GM19043 (cell line): ENCODE data around the gene LGMN.
A peak's percentile ranks its signal among the peaks of the same experiment; 100 is the strongest.
"Not testable (repeated sequence)": the region's sequence is repeated elsewhere in the genome, so short reads cannot be mapped to it uniquely, and the experiment has no call there.

Experiments used
- ATAC-seq: cut with Tn5 transposase; IDR thresholded peaks from one replicate; pipeline ENCODE4 v1.9.1; 2021; ENCODE audit warnings: low read depth; ENCODE audit not compliant: unreplicated experiment

Gene LGMN

DNA sequence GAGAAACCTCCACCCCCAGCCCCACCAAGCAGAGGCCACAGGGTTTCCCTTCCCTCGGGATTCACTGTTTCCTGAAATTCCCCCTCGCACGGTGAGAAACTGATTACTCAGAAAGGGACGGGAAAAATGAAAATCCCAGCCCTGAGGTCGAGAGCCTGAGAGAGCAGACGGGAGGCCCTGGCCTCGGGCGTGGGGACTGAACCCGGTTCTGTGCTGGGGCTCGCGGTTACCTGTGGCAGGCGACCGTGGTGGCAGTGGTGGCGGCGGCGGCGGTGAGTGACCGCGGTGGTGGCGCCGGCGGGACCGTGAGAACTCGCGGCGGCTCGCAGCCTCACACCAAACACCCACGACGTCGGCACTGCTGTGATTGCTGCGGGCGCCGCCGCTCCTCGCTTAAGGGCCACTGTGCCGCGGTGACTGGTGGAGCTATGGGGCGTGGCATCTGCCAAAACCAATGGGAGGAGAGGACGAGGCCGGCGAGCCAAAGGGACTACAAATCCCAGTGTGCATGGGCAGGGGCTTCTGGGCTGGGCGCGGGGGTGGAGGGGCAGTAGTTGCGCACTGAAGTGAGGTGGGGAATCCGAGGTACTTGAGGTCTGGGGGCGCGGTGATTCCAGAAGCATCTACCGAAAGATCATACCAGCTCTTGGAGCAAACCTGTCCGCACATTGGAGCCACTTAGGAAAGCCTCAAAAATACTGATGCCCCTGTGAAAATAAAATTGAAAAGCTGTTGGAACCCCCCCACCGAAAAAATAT, at the start of gene LGMN:
Gene LGMN (minus strand): TSS at position 369 of the 758 bp plus-strand sequence. CDS start 15,841 bp downstream, outside the sequence.
- ATAC-seq = peak; percentile 77

DNA sequence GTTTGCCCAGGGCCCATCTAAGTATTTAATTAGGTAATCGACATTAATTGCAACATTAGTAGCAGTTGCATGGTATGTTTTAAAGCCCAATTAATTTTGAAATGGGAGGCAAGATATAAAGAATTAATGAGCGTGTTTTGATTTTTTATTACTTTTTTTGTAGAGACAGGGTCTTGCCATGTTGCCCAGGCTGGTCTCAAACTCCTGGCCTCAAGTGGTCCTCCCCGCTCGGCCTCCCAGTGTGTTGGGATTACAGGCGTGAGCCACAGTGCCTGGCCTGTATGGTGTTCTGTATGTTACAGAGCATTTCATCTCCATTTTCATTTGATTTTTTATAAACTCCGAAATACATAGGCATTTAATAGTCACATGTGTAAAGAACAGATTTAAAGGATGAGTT, 46.5 kb upstream of the LGMN start:
- ATAC-seq = no peak

DNA sequence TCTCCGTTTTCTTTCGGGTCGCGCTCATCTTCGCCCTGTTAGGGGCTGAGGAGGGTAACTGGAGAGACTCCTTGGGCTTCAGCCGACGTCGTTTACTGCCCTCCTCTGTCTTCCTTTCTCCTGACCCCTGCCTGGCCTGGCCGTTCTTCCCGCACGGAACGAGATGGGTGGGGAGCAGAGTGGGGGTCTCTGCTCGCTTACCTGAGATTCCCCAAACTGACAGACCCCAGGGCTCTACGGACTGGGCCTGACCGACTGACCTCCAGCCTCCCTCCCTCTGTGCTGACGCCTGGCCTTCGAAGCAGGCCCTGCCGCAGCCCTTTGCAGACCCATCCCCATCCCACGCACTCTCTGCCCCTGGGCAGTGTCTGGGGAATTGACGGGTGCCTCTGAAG, 46.1 kb upstream of the LGMN start:
- ATAC-seq = no peak

DNA sequence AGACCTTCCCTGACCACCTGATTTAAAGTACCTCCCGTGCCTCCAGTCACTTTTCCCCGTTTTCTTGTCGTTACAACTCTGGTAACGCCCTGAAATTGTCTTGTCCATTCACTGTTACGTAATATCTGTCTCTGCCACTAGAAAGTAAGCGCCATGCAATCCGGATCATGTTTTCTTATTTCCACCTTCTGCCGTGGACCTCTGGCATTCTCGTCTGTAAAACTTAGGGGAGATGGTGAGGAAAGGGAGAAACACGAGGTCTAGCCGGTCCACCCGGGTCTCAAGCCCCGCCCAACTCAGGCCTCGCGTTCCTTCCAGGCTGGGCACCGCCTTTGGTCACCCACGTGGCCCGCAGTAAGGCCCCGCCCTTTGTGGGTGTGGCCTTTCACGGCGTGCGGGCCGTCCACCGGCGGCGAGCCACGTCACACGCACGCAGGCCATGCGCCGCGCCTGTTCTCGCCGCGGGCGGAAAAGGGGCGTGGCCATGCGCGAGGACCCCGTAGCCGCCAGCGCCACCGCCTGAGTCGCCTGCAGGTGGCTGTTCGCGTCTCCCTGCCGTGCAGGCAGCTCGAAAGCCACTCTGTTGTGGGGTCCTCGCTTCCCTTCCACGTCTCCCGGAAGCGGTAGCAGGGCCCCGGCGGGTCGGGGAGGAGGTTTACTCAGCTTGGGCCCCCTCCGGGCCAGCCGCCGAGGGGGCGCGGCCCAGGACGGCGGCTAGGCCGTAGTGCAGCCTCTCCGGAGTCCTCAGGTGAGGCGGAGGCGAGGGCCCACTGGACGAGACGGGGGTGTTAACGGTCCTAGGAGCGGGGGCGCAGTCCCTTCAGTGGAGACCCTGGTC, 45.5 kb upstream of the LGMN start, which contains the start of gene GOLGA5:
Gene GOLGA5 (plus strand): TSS at position 597 of the 838 bp plus-strand sequence. CDS start 3,133 bp downstream, outside the sequence.
- peak; percentile 98 for ATAC-seq

DNA sequence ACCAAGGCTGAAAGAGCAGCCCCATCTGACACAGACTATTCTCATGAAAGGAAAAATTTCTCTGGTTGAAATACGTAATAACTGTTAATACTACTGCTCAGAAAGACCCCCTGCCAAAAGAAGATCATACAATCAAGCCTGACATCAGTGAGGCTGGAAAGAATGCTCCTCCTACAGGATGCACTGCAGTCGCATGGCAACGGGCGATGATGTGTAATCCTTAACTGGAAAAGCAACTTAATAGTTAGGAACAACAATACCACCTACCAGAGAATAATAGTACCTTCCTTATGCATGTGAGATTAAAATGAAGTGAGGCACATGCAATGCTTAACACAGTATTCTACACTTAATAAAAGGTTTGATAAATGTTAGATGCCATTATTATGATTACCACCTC, 44.5 kb upstream of the LGMN start:
- ATAC-seq = no peak

DNA sequence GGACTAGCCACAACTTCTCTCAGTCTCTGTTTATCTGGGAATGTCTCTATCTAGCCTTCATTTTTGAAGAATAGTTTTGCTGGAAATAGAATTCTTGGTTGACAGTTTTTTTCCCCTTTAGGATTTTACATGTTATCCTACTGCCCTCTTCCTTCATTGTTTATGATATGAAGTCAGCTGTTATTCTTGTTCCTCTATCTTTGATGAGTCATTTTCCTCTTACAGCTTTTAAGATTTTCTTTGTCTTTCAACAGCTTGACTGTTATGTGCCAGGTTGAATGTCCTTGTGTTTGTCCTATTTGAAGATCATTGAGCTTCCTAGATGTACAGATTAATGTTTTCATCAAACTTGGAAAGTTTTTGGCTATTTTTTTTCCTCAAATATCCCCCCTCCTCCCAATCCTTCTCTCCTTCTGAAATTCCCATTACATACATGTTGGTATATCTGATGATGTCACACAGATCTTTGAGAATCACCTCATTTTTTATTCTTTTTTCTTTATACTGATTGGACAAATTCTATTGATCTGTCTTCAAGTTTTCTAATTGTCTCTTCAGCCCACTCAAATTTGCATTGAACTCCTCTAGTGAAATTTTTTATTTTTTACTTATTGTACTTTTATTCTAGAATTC, 41.1 kb upstream of the LGMN start:
- ATAC-seq = no peak

DNA sequence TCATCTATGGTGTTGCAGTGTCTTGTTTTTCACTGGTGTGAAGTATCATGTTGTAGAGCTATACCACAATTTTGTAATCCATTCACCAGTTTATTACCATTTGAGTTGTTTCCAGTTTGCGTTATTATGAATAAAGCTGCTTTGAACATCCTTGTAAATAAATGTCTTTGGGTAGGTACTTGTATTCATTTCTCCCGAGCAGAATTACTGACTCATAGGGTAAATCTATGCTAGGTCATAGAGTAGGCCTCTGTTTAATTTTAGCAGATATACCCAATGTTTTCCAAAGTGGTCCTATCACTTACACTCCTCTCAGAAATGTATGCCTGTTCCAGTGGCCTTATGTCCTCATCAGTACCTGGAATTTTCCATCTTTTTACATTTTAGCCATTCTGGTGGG, 39.1 kb upstream of the LGMN start:
- no peak for ATAC-seq

DNA sequence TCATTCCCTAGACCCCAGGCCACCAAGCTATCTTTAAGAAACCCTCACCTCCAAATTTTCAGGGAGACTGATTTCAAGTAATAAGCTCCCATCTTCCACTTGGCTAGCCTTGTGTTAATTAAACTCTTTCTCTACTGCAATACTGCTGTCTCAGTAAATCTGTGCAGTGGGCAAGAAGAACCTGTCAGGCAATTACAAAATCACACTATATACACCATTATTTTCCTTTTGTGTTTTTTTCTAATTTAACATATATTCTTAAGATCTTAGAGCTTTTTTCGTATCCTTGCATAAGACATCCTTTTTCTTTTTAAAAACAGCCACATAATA, 38.0 kb upstream of the LGMN start:
- ATAC-seq = no peak

DNA sequence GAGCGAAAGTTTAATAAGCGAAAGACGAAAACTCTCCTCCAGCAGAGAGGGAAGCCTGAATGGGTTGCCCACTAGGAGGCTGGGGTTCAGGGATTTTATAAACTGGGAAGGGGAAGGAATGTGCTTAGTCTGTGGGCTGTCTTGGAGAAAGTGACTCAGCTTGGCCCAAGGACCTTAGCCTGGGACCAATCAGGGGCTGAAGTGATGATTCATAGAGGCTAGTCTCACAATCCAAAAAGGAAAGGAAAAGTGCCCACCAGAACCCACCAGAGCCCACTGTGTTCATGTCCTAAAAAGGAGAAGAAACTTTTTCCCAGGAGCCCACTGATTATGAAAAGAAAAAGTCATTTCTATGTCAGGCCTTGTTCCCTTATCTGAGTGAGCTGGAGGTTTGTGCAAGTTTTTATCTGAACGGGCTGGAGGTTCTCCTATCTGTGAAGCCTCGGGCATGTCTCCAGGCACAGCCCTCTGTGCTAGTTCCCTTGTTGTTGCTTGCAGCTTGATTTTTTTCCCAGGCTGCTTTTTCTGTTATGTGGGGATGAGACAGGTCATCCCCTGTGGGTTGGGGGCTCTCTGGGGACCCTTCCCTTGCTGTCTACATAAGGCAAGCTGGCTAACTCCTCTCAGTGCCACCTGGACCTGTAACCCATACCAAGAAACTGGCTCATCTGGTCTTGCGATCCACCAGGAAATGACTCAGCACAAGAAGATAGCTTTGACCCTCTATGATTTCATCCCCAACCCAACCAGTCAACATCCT, 37.4 kb upstream of the LGMN start:
- ATAC-seq = no peak

DNA sequence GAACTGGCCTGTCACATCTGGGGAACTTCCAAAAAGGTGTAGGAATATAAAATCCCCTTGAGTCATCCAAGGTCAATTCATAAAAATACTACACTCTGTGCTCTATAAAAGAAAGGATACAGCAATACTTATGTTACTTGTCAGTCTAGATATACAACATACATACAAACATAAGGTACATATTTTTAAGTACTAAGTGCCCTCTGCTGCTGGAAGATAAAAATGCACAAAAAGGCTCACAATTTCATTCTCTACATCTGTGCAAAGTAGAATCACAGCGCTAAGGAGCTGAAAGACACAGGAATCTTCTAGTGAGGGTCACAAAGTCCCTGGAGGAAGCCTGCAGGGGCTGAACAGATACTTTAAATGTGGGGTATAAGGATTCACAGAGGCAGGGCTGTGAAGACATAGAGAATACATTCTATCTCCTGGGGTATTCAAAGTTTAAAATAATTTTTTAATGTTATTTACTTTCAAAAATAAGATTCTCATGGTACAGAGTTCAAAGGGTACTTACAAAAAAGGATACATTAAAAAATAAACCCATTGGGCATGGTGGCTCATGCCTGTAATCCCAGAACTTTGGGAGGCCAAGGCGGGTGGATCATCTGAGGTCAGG, 35.5 kb upstream of the LGMN start:
- no peak for ATAC-seq

DNA sequence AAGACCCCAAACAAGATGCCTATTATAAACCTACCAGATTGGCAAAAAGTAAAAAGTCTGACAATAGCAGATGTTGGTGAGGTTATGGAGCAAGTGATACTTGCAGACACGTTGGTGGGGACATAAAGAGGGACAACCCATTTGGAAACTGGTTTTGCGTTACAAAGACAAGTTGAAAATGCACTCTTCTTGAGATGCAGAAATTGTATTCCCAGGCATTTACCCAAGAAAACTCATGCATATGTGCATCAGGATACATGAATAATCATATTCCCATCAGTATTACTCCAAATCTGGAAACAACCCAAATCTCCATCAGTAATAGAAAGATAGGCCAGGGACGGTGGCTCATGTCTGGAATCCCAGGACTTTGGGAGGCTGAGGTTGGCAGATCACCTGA, 32.9 kb upstream of the LGMN start:
- ATAC-seq = no peak

DNA sequence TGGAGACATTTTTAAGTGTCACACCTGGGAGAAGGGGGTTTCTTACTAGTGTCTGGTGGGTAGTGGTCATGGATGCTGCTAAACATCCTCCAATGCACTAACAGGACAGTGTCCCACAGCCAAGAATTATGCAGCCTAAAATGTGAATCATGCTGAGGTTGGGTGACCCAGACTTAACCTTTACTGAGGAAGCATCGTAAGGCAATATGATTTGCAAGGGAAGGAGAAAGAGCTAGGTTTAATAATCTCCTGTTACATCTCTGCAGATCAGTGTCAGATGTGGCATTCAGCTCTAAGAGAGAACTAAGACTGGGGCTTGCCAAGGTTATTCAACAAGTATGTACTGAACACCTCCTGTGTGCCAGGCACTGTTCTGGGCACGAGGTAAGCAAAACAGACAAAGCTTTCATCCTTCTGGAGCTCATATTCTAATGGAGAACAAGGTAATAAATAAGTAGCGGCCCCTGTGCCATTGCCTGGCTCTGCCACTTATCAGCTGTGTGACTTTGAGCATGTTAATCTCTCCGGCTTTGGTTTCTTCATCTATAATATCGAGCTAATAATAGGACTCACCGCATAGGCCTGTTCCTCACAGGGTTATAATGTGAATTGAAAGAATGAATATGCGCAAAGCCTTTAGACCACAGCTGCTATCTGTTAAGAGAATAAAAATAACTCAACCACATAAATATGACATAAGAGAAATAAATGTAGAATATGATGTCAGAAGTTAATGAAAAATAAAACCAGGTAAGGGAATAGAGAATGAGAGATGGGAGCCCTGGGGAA, 32.2 kb upstream of the LGMN start:
- no peak for ATAC-seq

DNA sequence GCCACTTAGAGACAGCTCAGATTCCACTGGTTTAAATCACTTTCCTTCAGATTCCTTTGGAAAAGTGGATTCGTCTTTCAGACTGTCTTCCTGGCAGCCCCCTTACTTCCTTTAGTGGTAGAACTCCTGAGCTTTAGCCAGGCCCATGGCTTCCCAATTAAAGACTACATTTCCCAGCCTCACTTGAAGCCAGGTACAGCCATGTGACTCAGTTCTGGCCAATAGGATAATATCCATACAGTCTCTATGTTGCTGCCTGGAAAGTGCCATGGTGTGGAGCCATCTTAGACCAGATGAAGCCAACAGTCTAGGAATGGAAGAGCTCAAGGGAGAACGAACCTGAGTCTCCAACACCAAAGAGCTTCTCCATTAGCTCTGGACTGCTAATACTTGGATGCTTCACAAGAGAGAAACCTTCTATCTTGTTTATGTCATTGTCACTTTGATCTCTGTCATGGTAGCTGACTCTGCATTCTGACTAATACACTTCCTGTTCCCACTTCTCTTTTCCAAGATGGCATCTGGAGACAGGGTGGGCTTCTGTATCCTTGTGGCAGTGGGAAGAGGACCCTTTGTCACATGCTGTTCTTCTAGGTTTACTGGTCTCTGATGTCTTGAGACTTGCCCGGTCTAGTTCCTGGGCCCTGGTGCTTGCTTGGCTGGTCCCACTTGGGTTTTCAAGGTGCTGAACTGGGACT, 30.6 kb upstream of the LGMN start:
- not testable (repeated sequence) for ATAC-seq

DNA sequence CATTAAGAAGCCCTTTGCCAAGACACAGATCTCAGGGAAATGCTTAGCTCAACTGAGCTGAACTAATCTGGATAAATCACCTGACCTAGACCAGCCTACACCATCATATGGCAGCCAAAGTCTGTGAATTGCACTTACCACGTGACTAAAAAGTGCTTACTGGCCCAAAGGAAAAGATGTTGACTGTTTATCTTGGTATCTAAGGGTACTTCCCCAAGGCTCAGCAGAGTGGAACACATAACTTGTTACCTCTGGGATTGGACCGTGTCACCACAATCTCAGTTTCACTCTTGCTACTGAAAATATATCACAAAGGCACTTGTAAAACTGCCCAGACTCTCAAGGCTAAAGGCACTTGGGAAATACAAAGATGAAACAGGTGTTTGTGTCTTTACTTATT, 26.9 kb upstream of the LGMN start:
- peak; percentile 98 for ATAC-seq

DNA sequence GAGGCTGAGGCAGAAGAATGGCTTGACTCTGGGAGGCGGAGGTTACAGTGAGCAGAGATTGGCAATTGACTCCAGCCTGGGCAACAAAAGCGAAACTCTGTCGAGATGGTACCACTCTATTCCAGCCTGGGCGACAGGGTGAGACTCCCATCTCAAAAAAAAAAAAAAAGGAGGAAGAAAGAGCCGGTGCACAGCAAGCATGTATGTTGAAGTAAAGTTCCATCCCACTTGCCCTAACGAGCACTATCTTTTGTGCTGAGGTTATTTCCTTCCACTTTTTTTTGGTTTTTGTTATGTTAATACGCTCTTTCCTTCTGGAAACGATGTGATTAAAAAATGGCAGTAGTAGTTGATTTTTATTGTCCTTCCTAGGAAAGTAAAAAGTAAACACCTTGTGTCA, 26.1 kb upstream of the LGMN start:
- no peak for ATAC-seq

DNA sequence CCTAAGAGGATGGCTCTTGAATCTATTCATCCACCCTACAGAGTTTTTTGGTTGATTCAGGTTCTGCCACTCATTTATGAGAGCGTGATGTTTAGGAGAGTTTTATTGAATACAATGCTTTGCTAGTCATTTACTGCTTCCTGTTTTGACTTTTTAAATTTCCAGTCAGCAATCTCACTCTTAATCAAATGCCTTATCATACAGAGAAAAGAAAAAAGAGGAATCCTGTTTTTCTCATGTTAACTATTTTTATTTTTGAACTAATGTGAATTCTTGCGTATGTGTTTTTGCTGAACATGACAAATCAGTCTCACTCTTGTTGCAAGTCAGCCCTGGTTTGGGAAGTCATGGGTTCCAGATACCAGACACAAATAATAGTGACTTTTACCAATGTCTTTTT, 22.1 kb upstream of the LGMN start:
- ATAC-seq = no peak

DNA sequence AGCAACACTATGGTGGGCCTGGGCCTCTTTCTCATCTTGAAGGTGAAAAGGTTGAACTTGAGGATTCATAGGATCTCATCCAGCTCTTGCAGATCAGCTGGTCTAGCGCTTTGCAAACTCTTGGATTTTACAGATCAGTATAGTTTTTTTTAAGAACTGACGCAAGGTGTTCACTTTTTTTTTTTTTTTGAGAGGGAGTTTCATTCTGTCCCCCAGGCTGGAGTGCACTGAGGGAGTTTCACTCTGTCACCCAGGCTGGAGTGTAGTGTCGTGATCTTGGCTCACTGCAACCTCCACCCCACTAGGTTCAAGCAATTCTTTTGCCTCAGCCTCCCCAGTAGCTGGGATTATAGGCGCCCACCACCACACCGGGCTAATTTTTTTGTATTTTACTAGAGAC, 20.4 kb upstream of the LGMN start:
- no peak for ATAC-seq

DNA sequence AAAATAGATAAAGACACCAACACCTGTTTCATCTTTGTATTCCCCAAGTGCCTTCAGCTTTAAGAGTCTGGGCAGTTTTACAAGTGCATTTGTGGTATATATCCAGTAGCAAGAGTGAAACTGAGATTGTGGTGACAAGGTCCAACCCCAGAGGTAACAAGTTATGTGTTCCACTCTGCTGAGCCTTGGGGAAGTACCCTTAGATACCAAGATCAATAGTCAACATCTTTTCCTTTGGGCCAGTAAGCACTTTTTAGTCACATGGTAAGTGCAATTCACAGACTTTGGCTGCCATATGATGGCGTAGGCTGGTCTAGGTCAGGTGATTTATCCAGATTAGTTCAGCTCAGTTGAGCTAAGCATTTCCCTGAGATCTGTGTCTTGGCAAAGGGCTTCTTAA, 19.8 kb upstream of the LGMN start:
- ATAC-seq = peak; percentile 81
